Neural cell (in vitro differentiated cells): ENCODE measurements around the gene CCL27. TPM values are rescaled to one million over a fixed set of nuclear protein-coding genes. Genes with fewer than 3 reads are reported as not detected.
"Not testable (repeated sequence)": the region's sequence is repeated elsewhere in the genome, so short reads cannot be mapped to it uniquely, and the experiment has no call there.

Experiments used
- H2AFZ ChIP-seq: fragments of 200-600, 300-800 bp; sonication (generic), shearing (Covaris generic); 2 replicates; pipeline ENCODE4 v1.6.0; 2014; ENCODE audit warnings: low read depth, mild to moderate bottlenecking, antibody characterized with exemption, low read length, moderate library complexity
- H3F3A ChIP-seq: fragments of 200-600 bp; shearing (Covaris generic); 2 replicates; pipeline ENCODE4 v1.6.1; 2016; ENCODE audit warnings: mild to moderate bottlenecking, moderate library complexity, mixed read lengths, antibody characterized with exemption, low read length; ENCODE audit not compliant: insufficient read depth, poor library complexity, severe bottlenecking
- H3K27ac ChIP-seq: fragments of 200-600, 300-800 bp; sonication (generic), shearing (Covaris generic); 2 replicates; pipeline ENCODE4 v1.5.1; 2014; ENCODE audit warnings: mild to moderate bottlenecking, low read length, moderate library complexity
- H3K27me3 ChIP-seq: fragments of 300-800, 200-600 bp; sonication (generic), shearing (Covaris generic); 2 replicates; pipeline ENCODE4 v1.6.0; 2014; ENCODE audit warnings: mild to moderate bottlenecking, low read depth, low read length, moderate library complexity; ENCODE audit not compliant: insufficient read depth
- H3K36me3 ChIP-seq: fragments of 300-800, 200-600 bp; sonication (generic), shearing (Covaris generic); 2 replicates; pipeline ENCODE4 v1.5.1; 2014; ENCODE audit warnings: mild to moderate bottlenecking, antibody characterized with exemption, low read length, moderate library complexity; ENCODE audit not compliant: insufficient read depth
- H3K4me2 ChIP-seq: fragments of 300-800, 200-600 bp; sonication (generic), shearing (Covaris generic); 2 replicates; pipeline ENCODE4 v1.6.0; 2014; ENCODE audit warnings: mild to moderate bottlenecking, low read length
- H3K4me3 ChIP-seq: fragments of 300-800, 200-600 bp; sonication (generic), shearing (Covaris generic); 2 replicates; pipeline ENCODE4 v1.5.1; 2014; ENCODE audit warnings: mild to moderate bottlenecking, low read length, moderate library complexity
- H3K79me2 ChIP-seq: fragments of 200-600 bp; shearing (Covaris generic); replicated peaks from 2 replicates; pipeline ENCODE4 v1.6.0; 2014; ENCODE audit warnings: mild to moderate bottlenecking, low read length, moderate library complexity; ENCODE audit not compliant: insufficient read depth
- H3K9ac ChIP-seq: fragments of 300-800, 200-600 bp; sonication (generic), shearing (Covaris generic); 2 replicates; pipeline ENCODE4 v1.6.1; 2016; ENCODE audit warnings: mild to moderate bottlenecking, low read length, mixed read lengths
- H3K9me2 ChIP-seq: fragments of 200-600 bp; shearing (Covaris generic); 2 replicates; pipeline ENCODE4 v1.6.1; 2016; ENCODE audit warnings: mild to moderate bottlenecking, low read length, mixed read lengths; ENCODE audit not compliant: insufficient read depth
- H3K9me3 ChIP-seq: fragments of 200-600, 300-800 bp; sonication (generic), shearing (Covaris generic); 2 replicates; pipeline ENCODE4 v1.6.1; 2016; ENCODE audit warnings: mild to moderate bottlenecking, mixed run types, low read length, moderate library complexity, mixed read lengths
- H4K20me1 ChIP-seq: fragments of 200-600 bp; shearing (Covaris generic); 2 replicates; pipeline ENCODE4 v1.6.1; 2016; ENCODE audit warnings: mild to moderate bottlenecking, mixed run types; ENCODE audit not compliant: insufficient read depth
- CTCF ChIP-seq: fragments of 450-650 bp; IDR thresholded peaks from 2 replicates; pipeline ENCODE4 v1.5.1; 2014; ENCODE audit warnings: antibody characterized with exemption, mild to moderate bottlenecking, moderate library complexity; ENCODE audit not compliant: poor library complexity, severe bottlenecking
- EP300 ChIP-seq: fragments of 450-650 bp; conservative IDR thresholded peaks from 2 replicates; pipeline ENCODE4 v1.6.1; 2014; ENCODE audit warnings: antibody characterized with exemption, mild to moderate bottlenecking, moderate library complexity; ENCODE audit not compliant: poor library complexity, severe bottlenecking
- EZH2 ChIP-seq: fragments of 200-600, 300-800 bp; shearing (Covaris generic), sonication (generic); IDR thresholded peaks from 2 replicates; pipeline ENCODE4 v1.6.1; 2014; ENCODE audit warnings: antibody characterized with exemption, low read length, borderline replicate concordance, mild to moderate bottlenecking; ENCODE audit not compliant: insufficient read depth, poor library complexity, severe bottlenecking
- MXI1 ChIP-seq: fragments of 450-650 bp; conservative IDR thresholded peaks from 2 replicates; pipeline ENCODE4 v1.6.1; 2014; ENCODE audit warnings: antibody characterized with exemption, mild to moderate bottlenecking; ENCODE audit not compliant: poor library complexity, severe bottlenecking
- POLR2AphosphoS5 ChIP-seq: IDR thresholded peaks from 2 replicates; pipeline ENCODE4 v1.6.1; 2012
- RAD21 ChIP-seq: fragments of 450-650 bp; conservative IDR thresholded peaks from 2 replicates; pipeline ENCODE4 v1.6.1; 2014; ENCODE audit warnings: antibody characterized with exemption, mild to moderate bottlenecking, moderate library complexity
- REST ChIP-seq: IDR thresholded peaks from 2 replicates; pipeline ENCODE4 v1.6.1; 2012; ENCODE audit warnings: borderline replicate concordance
- SMC3 ChIP-seq: fragments of 450-650 bp; conservative IDR thresholded peaks from 2 replicates; pipeline ENCODE4 v1.6.1; 2014; ENCODE audit warnings: antibody characterized with exemption, mild to moderate bottlenecking, moderate library complexity; ENCODE audit not compliant: poor library complexity
- TAF1 ChIP-seq: IDR thresholded peaks from 2 replicates; pipeline ENCODE4 v1.6.1; 2012; ENCODE audit warnings: low read depth
- polyA plus RNA-seq: library from polyadenylated mRNA; depleted of rRNA; stranded (reverse); fragments of >200 nt; gene quantifications from 2 replicates; pipeline ENCODE4 v1.2.3, GENCODE V29; 2014

The CCL27 gene
- polyA plus RNA-seq, 1 donor from 2014 or later, result 0.82 TPM

GRCh38 chr9:34642679-34643078, 19.8 kb downstream of the CCL27 start:
- no peaks in the 10 kb centered on the region for H3K79me2 ChIP-seq
- no peaks in the 10 kb centered on the region for H3K27me3 ChIP-seq
- no peaks in the 10 kb centered on the region for H3K36me3 ChIP-seq
- H3K27ac ChIP-seq, result no peak overlapping the region
- no peaks in the 10 kb centered on the region for H3K9me3 ChIP-seq
- TF ChIP-seq RAD21 (no peak), TAF1 (no peak), REST (no peak), EZH2 (no peak), EP300 (no peak), MXI1 (no peak), CTCF (no peak), POLR2AphosphoS5 (no peak), SMC3 (no peak)
- H3F3A ChIP-seq, result no peaks in the 10 kb centered on the region
- H3K4me2 ChIP-seq, result no peak overlapping the region
- no peak overlapping the region for H2AFZ ChIP-seq
- no peak overlapping the region for H3K4me3 ChIP-seq
- no peaks in the 10 kb centered on the region for H3K9me2 ChIP-seq
- H3K9ac ChIP-seq, result no peak overlapping the region
- no peaks in the 10 kb centered on the region for H4K20me1 ChIP-seq

- not testable (repeated sequence) for H3K9me2 ChIP-seq, H3K9ac ChIP-seq, H4K20me1 ChIP-seq, H3K36me3 ChIP-seq, H3K79me2 ChIP-seq, H3K27me3 ChIP-seq, H3K4me3 ChIP-seq, H3K9me3 ChIP-seq, H3K4me2 ChIP-seq, H2AFZ ChIP-seq, H3F3A ChIP-seq, H3K27ac ChIP-seq
Measured at GRCh38 chr9:34639322-34639721, 23.1 kb downstream of the CCL27 start.

- peak overlapping the region; percentile 63 for H2AFZ ChIP-seq
- peak overlapping the region; percentile 75 for H3K9ac ChIP-seq
Measured at GRCh38 chr9:34638138-34638445, 24.4 kb downstream of the CCL27 start.

More at GRCh38 chr9:34638138-34638445, 24.4 kb downstream of the CCL27 start:
- Histone ChIP-seq H3F3A (no peaks in the 10 kb centered on the region), H3K9me2 (no peaks in the 10 kb centered on the region), H4K20me1 (no peaks in the 10 kb centered on the region), H3K79me2 (peaks cover 6% of the 10 kb centered on the region), H3K4me2 (peak overlapping the region; percentile 72), H3K36me3 (no peaks in the 10 kb centered on the region), H3K4me3 (peak overlapping the region; percentile 93), H3K27me3 (no peaks in the 10 kb centered on the region), H3K27ac (peak overlapping the region; percentile 68), H3K9me3 (no peaks in the 10 kb centered on the region)
- no peak for TF ChIP-seq EZH2
- no peak for TF ChIP-seq TAF1
